HEK293 (cell line): ENCODE results near the gene CBLN4.

Source experiments
- CTCF ChIA-PET: fragments of 350-600 bp; formaldehyde crosslinking; extraction: SDS; loops from one replicate; lab custom pipeline; 2021; ENCODE audit warnings: antibody characterized with exemption; lab: Yijun Ruan, JAX
- POLR2A ChIA-PET: fragments of 300-600 bp; formaldehyde crosslinking; extraction: SDS; loops from one replicate; lab custom pipeline; 2020; ENCODE audit warnings: antibody characterized with exemption, inconsistent platforms; lab: Yijun Ruan, JAX
- H3K27ac ChIP-seq: fragments of 200-500 bp; sonication (Bioruptor generic); 2 replicates; pipeline ENCODE4 v1.5.1; 2014; ENCODE audit warnings: low read depth, low read length, control low read depth, inconsistent platforms; ENCODE audit errors: extremely low read depth
- H3K36me3 ChIP-seq, 2 experiments: fragments of 200-500 bp in 1 of 2; sonication (Bioruptor generic) in 1 of 2; 1 replicate in 1 of 2; 2 replicates in 1 of 2; pipeline ENCODE4 v1.5.1; 2014 to 2017; ENCODE audit warnings: inconsistent platforms in 2 of 2, low read length in 2 of 2; ENCODE audit not compliant: control insufficient read depth in 2 of 2, insufficient read depth in 1 of 2
- H3K4me1 ChIP-seq: fragments of 200-500 bp; sonication (Bioruptor generic); 2 replicates; pipeline ENCODE4 v1.5.1; 2014; ENCODE audit warnings: mild to moderate bottlenecking, low read length, inconsistent platforms; ENCODE audit not compliant: control insufficient read depth, insufficient read depth
- H3K4me3 ChIP-seq: 2 replicates; pipeline ENCODE4 v1.5.1; 2011; ENCODE audit warnings: low read depth, mild to moderate bottlenecking, control low read depth, low read length, moderate library complexity
- H3K9me3 ChIP-seq: fragments of 200-500 bp; sonication (Bioruptor generic); 2 replicates; pipeline ENCODE4 v1.5.1; 2014; ENCODE audit warnings: low read depth, low read length, inconsistent platforms; ENCODE audit not compliant: control insufficient read depth, insufficient read depth
- EGR2 ChIP-seq: fragments of 450-650 bp; formaldehyde crosslinking; IDR thresholded peaks from 2 replicates; pipeline ENCODE4 v1.5.1; 2016; ENCODE audit warnings: low read depth, missing biosample characterization, missing genetic modification characterization
- HOXC10 ChIP-seq: sonication (generic); formaldehyde crosslinking; IDR thresholded peaks from 2 replicates; pipeline ENCODE4 v1.8.1; 2023; ENCODE audit warnings: mild to moderate bottlenecking, missing genetic modification reagents
- MEIS1 ChIP-seq: sonication (generic); formaldehyde crosslinking; IDR thresholded peaks from 2 replicates; pipeline ENCODE4 v1.8.1; 2022; ENCODE audit warnings: missing genetic modification reagents, mild to moderate bottlenecking, borderline replicate concordance
- PRDM1 ChIP-seq: fragments of 450-650 bp; formaldehyde crosslinking; IDR thresholded peaks from 2 replicates; pipeline ENCODE4; 2016; ENCODE audit warnings: missing biosample characterization, missing genetic modification characterization
- ZBTB20 ChIP-seq: fragments of 450-650 bp; formaldehyde crosslinking; IDR thresholded peaks from 2 replicates; pipeline ENCODE4 v1.5.1; 2016; ENCODE audit warnings: missing biosample characterization, missing genetic modification characterization
- ZBTB26 ChIP-seq: fragments of 450-650 bp; formaldehyde crosslinking; optimal IDR thresholded peaks from 2 replicates; pipeline ENCODE3; 2016; ENCODE audit warnings: missing biosample characterization, mild to moderate bottlenecking, missing genetic modification characterization
- ZBTB7A ChIP-seq: fragments of 450-650 bp; formaldehyde crosslinking; IDR thresholded peaks from 2 replicates; pipeline ENCODE4 v1.5.1; 2016; ENCODE audit warnings: low read depth, missing biosample characterization, missing genetic modification characterization
- ZBTB8A ChIP-seq: fragments of 450-650 bp; formaldehyde crosslinking; IDR thresholded peaks from 2 replicates; pipeline ENCODE4 v1.5.1; 2016; ENCODE audit warnings: missing biosample characterization, missing genetic modification characterization
- ZFP3 ChIP-seq: fragments of 450-650 bp; formaldehyde crosslinking; IDR thresholded peaks from 2 replicates; pipeline ENCODE4 v1.5.1; 2016; ENCODE audit warnings: low read depth, missing biosample characterization, missing genetic modification characterization
- ZNF121 ChIP-seq: fragments of 450-650 bp; formaldehyde crosslinking; IDR thresholded peaks from 2 replicates; pipeline ENCODE4 v1.5.1; 2016; ENCODE audit warnings: missing biosample characterization, missing genetic modification characterization
- ZNF132 ChIP-seq: fragments of 450-650 bp; formaldehyde crosslinking; IDR thresholded peaks from 2 replicates; pipeline ENCODE4 v1.5.1; 2017; ENCODE audit warnings: missing biosample characterization, missing genetic modification characterization, borderline replicate concordance
- ZNF138 ChIP-seq: fragments of 450-650 bp; formaldehyde crosslinking; IDR thresholded peaks from 2 replicates; pipeline ENCODE4 v1.5.1; 2016; ENCODE audit warnings: missing biosample characterization, missing genetic modification characterization, borderline replicate concordance
- ZNF146 ChIP-seq: fragments of 450-650 bp; formaldehyde crosslinking; IDR thresholded peaks from 2 replicates; pipeline ENCODE4 v1.5.1; 2016; ENCODE audit warnings: missing biosample characterization, missing genetic modification characterization
- ZNF350 ChIP-seq: fragments of 450-650 bp; formaldehyde crosslinking; IDR thresholded peaks from 2 replicates; pipeline ENCODE4 v1.5.0; 2017; ENCODE audit warnings: missing biosample characterization, mild to moderate bottlenecking, missing genetic modification characterization
- ZNF362 ChIP-seq: fragments of 450-650 bp; formaldehyde crosslinking; IDR thresholded peaks from 2 replicates; pipeline ENCODE4 v1.5.1; 2016; ENCODE audit warnings: missing biosample characterization, missing genetic modification characterization
- ZNF366 ChIP-seq: fragments of 450-650 bp; formaldehyde crosslinking; conservative IDR thresholded peaks from 2 replicates; pipeline ENCODE4 v1.5.1; 2016; ENCODE audit warnings: missing biosample characterization, missing genetic modification characterization
- ZNF394 ChIP-seq: fragments of 450-650 bp; formaldehyde crosslinking; IDR thresholded peaks from 2 replicates; pipeline ENCODE4 v1.5.1; 2016; ENCODE audit warnings: missing biosample characterization, missing genetic modification characterization, mild to moderate bottlenecking, moderate library complexity, borderline replicate concordance
- ZNF426 ChIP-seq: fragments of 450-650 bp; formaldehyde crosslinking; IDR thresholded peaks from 2 replicates; pipeline ENCODE4 v1.5.1; 2017; ENCODE audit warnings: missing biosample characterization, missing genetic modification characterization, mild to moderate bottlenecking, inconsistent platforms, moderate library complexity
- ZNF449 ChIP-seq: fragments of 450-650 bp; formaldehyde crosslinking; IDR thresholded peaks from 2 replicates; pipeline ENCODE4 v1.5.1; 2017; ENCODE audit warnings: missing biosample characterization, mild to moderate bottlenecking, missing genetic modification characterization, moderate library complexity
- ZNF488 ChIP-seq: fragments of 450-650 bp; formaldehyde crosslinking; IDR thresholded peaks from 2 replicates; pipeline ENCODE4 v1.5.1; 2016; ENCODE audit warnings: missing biosample characterization, missing genetic modification characterization
- ZNF521 ChIP-seq: fragments of 450-650 bp; formaldehyde crosslinking; IDR thresholded peaks from 2 replicates; pipeline ENCODE4 v1.5.1; 2017; ENCODE audit warnings: missing biosample characterization, mild to moderate bottlenecking, missing genetic modification characterization
- ZNF549 ChIP-seq: fragments of 450-650 bp; IDR thresholded peaks from 2 replicates; pipeline ENCODE4 v1.5.1; 2018; ENCODE audit warnings: missing biosample characterization, missing genetic modification characterization, mild to moderate bottlenecking, inconsistent platforms, moderate library complexity
- ZNF610 ChIP-seq: fragments of 450-650 bp; formaldehyde crosslinking; IDR thresholded peaks from 2 replicates; pipeline ENCODE4 v1.5.1; 2016; ENCODE audit warnings: missing biosample characterization, missing genetic modification characterization, borderline replicate concordance
- ZNF626 ChIP-seq: fragments of 450-650 bp; sonication (Bioruptor Pico); formaldehyde crosslinking; IDR thresholded peaks from 2 replicates; pipeline ENCODE4 v1.5.1; 2018; ENCODE audit warnings: missing biosample characterization, missing genetic modification characterization, inconsistent platforms
- ZNF629 ChIP-seq: fragments of 450-650 bp; formaldehyde crosslinking; IDR thresholded peaks from 2 replicates; pipeline ENCODE4 v1.5.1; 2017; ENCODE audit warnings: missing biosample characterization, missing genetic modification characterization
- ZNF645 ChIP-seq: fragments of 450-650 bp; formaldehyde crosslinking; IDR thresholded peaks from 2 replicates; pipeline ENCODE4; 2016; ENCODE audit warnings: missing biosample characterization, missing genetic modification characterization
- ZSCAN16 ChIP-seq: fragments of 450-650 bp; formaldehyde crosslinking; IDR thresholded peaks from 2 replicates; pipeline ENCODE4 v1.5.1; 2016; ENCODE audit warnings: missing biosample characterization, missing genetic modification characterization
- ZSCAN18 ChIP-seq: fragments of 450-650 bp; formaldehyde crosslinking; IDR thresholded peaks from 2 replicates; pipeline ENCODE4 v1.5.1; 2016; ENCODE audit warnings: missing biosample characterization, missing genetic modification characterization
- ZSCAN4 ChIP-seq: fragments of 450-650 bp; formaldehyde crosslinking; IDR thresholded peaks from 2 replicates; pipeline ENCODE4 v1.5.1; 2017; ENCODE audit warnings: missing biosample characterization, missing genetic modification characterization

Gene CBLN4

GRCh38 chr20:56018716-56019115, 13.4 kb upstream of the CBLN4 start:
- CTCF ChIA-PET: no interaction called here
- no peaks in the 10 kb centered on the region for H3K4me1 ChIP-seq
- no peak for TF ChIP-seq ZNF350 (tag by site-specific recombination)
- no peak for TF ChIP-seq ZBTB7A (tag by site-specific recombination)
- TF ChIP-seq ZNF121 (tag by site-specific recombination): no peak
- no peak for TF ChIP-seq ZNF426
- TF ChIP-seq ZNF549: no peak
- no peak for TF ChIP-seq ZBTB8A (tag by site-specific recombination)
- TF ChIP-seq ZNF394: no peak
- no peak for TF ChIP-seq ZNF610
- no peak for TF ChIP-seq ZFP3 (tag by site-specific recombination)
- no peak for TF ChIP-seq ZSCAN16 (tag by site-specific recombination)
- TF ChIP-seq EGR2: no peak
- no peak for TF ChIP-seq ZNF362 (tag by site-specific recombination)
- no peak for TF ChIP-seq ZNF146 (tag by site-specific recombination)
- no peak for TF ChIP-seq ZNF449 (tag by site-specific recombination)
- TF ChIP-seq MEIS1: no peak
- TF ChIP-seq ZNF138 (tag by site-specific recombination): no peak
- TF ChIP-seq HOXC10: no peak
- no peak for TF ChIP-seq ZNF132 (tag by site-specific recombination)
- no peak for TF ChIP-seq PRDM1 (tag by site-specific recombination)
- TF ChIP-seq, all 188 proteins: peak for 0
- POLR2A ChIA-PET: no interaction called here
- no peak overlapping the region for H3K4me3 ChIP-seq
- no peaks in the 10 kb centered on the region for H3K9me3 ChIP-seq
- H3K36me3 ChIP-seq: no peaks in the 10 kb centered on the region
- H3K27ac ChIP-seq: no peak overlapping the region

GRCh38 chr20:56018194-56018593, 12.9 kb upstream of the CBLN4 start:
- Histone ChIP-seq H3K27ac (no peak overlapping the region), H3K36me3 (no peaks in the 10 kb centered on the region), H3K4me3 (no peak overlapping the region), H3K4me1 (no peaks in the 10 kb centered on the region), H3K9me3 (no peaks in the 10 kb centered on the region)
- CTCF ChIA-PET: no interaction called here
- POLR2A ChIA-PET: no interaction called here
- no peak for TF ChIP-seq ZNF521 (tag by site-specific recombination)
- no peak for TF ChIP-seq ZSCAN4
- TF ChIP-seq ZSCAN18: no peak
- TF ChIP-seq ZNF626 (tag by site-specific recombination): no peak
- TF ChIP-seq ZBTB20 (tag by site-specific recombination): no peak
- no peak for TF ChIP-seq ZNF488
- no peak for TF ChIP-seq ZNF366 (tag by site-specific recombination)
- no peak for TF ChIP-seq ZNF645 (tag by site-specific recombination)
- TF ChIP-seq HOXC10: no peak
- TF ChIP-seq ZNF629 (tag by site-specific recombination): no peak
- TF ChIP-seq ZBTB26 (tag by site-specific recombination): no peak
